Measurements from ENCODE around the gene ALDH9A1. TPM values are rescaled to one million over a fixed set of nuclear protein-coding genes. Genes with fewer than 3 reads are reported as not detected.

The ALDH9A1 gene
- total and polyA plus RNA-seq, 2 of the 4 experiments (the other 2 are of a cell fraction): 43.5 to 43.7 TPM

DNA sequence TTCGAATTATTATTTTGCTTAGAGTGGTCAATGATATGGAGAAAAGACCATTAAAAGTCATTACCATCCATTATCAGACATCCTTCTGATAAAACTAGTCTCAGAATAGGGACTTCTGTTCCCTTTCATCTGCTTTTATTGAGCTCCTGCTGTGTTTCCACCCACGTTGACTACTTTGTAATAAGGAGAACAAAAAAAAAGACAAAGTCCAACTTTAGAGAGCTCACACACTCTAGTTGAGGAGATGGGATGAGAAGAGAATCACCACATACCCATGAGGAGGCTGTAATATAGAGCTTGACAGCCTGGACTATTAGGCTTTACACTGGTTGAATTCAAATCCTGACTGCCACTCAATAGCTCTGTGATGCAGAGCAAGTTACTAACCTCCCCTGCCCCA, 27.8 kb upstream of the ALDH9A1 start:
- Histone ChIP-seq H3K56ac (ENCODE audit: extremely low read depth, insufficient read depth, low read length) (no peak overlapping the region), H3K27me3 (ENCODE audit: control insufficient read depth, insufficient read depth, low read length) (no peaks in the 10 kb centered on the region), H3K36me3 (ENCODE audit: control insufficient read depth, insufficient read depth, low read length) (peaks cover 5% of the 10 kb centered on the region), H2BK15ac (ENCODE audit: low read depth, low read length) (no peak overlapping the region), H4K5ac (ENCODE audit: low read depth, low read length) (no peak overlapping the region), H3K4me1 (ENCODE audit: control insufficient read depth, insufficient read depth, low read length) (no peaks in the 10 kb centered on the region), H2AK5ac (ENCODE audit: low read depth, low read length) (no peak overlapping the region), H2AK9ac (replicated peaks; ENCODE audit: low read depth, low read length, poor library complexity) (no peak overlapping the region), H3K18ac (ENCODE audit: low read depth, low read length) (no peak overlapping the region), H4K20me1 (ENCODE audit: insufficient read depth, low read length) (no peaks in the 10 kb centered on the region), H3K9me1 (ENCODE audit: insufficient read depth, low read length) (no peaks in the 10 kb centered on the region), H3K27ac (ENCODE audit: insufficient read depth, low read length) (no peak overlapping the region), H2BK5ac (ENCODE audit: low read depth, low read length, poor library complexity, severe bottlenecking) (no peak overlapping the region), H4K8ac (ENCODE audit: low read depth in 2 of 2, low read length in 2 of 2) (no peak overlapping the region), H3K79me1 (ENCODE audit: low read depth in 1 of 2, low read length in 2 of 2) (peaks cover 0 to 5% of the 10 kb centered on the region in 2 experiments; a peak in 2 of 4 replicates), H3K4ac (ENCODE audit: low read depth, low read length) (no peak overlapping the region), H3K4me3 (ENCODE audit: insufficient read depth, low read depth, low read length) (no peak overlapping the region), H3K23ac (ENCODE audit: low read depth, low read length) (no peak overlapping the region), H2AFZ (replicated peaks; ENCODE audit: low read length, poor library complexity) (no peak overlapping the region), H3K4me2 (ENCODE audit: low read depth, low read length) (no peak overlapping the region), H4K91ac (ENCODE audit: insufficient read depth, low read depth, low read length) (no peak overlapping the region), H3K9me3 (ENCODE audit: control insufficient read depth, insufficient read depth, low read length) (no peaks in the 10 kb centered on the region), H2BK120ac (ENCODE audit: low read depth, low read length) (no peak overlapping the region), H3K9ac (ENCODE audit: low read depth, low read length) (no peak overlapping the region), H3K14ac (replicated peaks; ENCODE audit: low read depth, low read length) (no peak overlapping the region), H2BK20ac (ENCODE audit: low read depth, low read length) (no peak overlapping the region)
- no peak for DNase-seq
- dilution Hi-C loops (cut with HindIII; ENCODE audit: low sequenced_read_pairs, unreplicated experiment): no loop called here
- ATAC-seq (ENCODE audit: low read depth): no peak
- in situ Hi-C loops (cut with MboI; ENCODE audit: low sequenced_read_pairs): no loop called here
- WGBS, 2 experiments (ENCODE audit: extremely low coverage in 2 of 2, insufficient read length in 1 of 2): no CpG with 5 or more reads among the region's 2 CpGs
- BruUV-seq (replicated peaks): no TSS peak
- intact Hi-C loops (cut with micrococcal nuclease): no loop called here
- no peak for TF ChIP-seq CTCF (conservative IDR thresholded peaks at IDR 0.05; ENCODE audit: low read depth, low read length)
- TF ChIP-seq CHD1 (IDR thresholded peaks at IDR 0.05; ENCODE audit: low read depth, low read length): no peak
- no peak for TF ChIP-seq MAFK (IDR thresholded peaks at IDR 0.05; ENCODE audit: low read depth, low read length)
- CTCF ChIA-PET: interaction anchor here (0.6 kb wide), 1 partner anchor 9 kb away, joined by 3 read pairs; no protein-coding TSS in a partner anchor
- POLR2A ChIA-PET (ENCODE audit: unreplicated experiment): no interaction called here
